Endothelial cell (in vitro differentiated cells): Measurements from ENCODE around the gene SLMAP. TPM values are rescaled to one million over a fixed set of nuclear protein-coding genes. Genes with fewer than 3 reads are reported as not detected.

Source experiments
- DNase-seq: peaks from one replicate; pipeline ENCODE4 v3.0.0; 2021; ENCODE audit warnings: low spot score
- H3K27ac Mint-ChIP-seq: one replicate; pipeline ENCODE4 v1.8.0; 2021; ENCODE audit warnings: mixed read lengths, inconsistent platforms; ENCODE audit not compliant: unreplicated experiment
- H3K27me3 Mint-ChIP-seq: one replicate; pipeline ENCODE4 v1.8.0; 2021; ENCODE audit warnings: mild to moderate bottlenecking, moderate library complexity, mixed read lengths, inconsistent platforms; ENCODE audit not compliant: unreplicated experiment
- H3K36me3 Mint-ChIP-seq: one replicate; pipeline ENCODE4 v1.8.0; 2021; ENCODE audit warnings: mild to moderate bottlenecking, low read depth, mixed read lengths, inconsistent platforms; ENCODE audit not compliant: unreplicated experiment
- H3K4me1 Mint-ChIP-seq: one replicate; pipeline ENCODE4 v1.8.0; 2021; ENCODE audit warnings: mild to moderate bottlenecking, mixed read lengths, inconsistent platforms; ENCODE audit not compliant: unreplicated experiment
- H3K4me3 Mint-ChIP-seq: one replicate; pipeline ENCODE4 v1.8.0; 2021; ENCODE audit warnings: mild to moderate bottlenecking, mixed read lengths, inconsistent platforms; ENCODE audit not compliant: unreplicated experiment
- H3K9me3 Mint-ChIP-seq: one replicate; pipeline ENCODE4 v1.8.0; 2021; ENCODE audit warnings: mixed read lengths, inconsistent platforms; ENCODE audit not compliant: unreplicated experiment
- total RNA-seq: library from RNA; stranded (reverse); fragmentation: NEBNext Ultra II Directional; extraction: Animal tissue kit (Norgen Biotek cat#: 25700); gene quantifications from one replicate; pipeline ENCODE4 v1.2.1, GENCODE V29; 2021; ENCODE audit not compliant: unreplicated experiment
- TF ChIP-seq, protein P1 (sequence below): fragments of 200-600 bp; sonication (generic); IDR thresholded peaks from one replicate; pipeline ENCODE4 v1.5.0; 2021; ENCODE audit warnings: antibody characterized with exemption; ENCODE audit not compliant: unreplicated experiment

The SLMAP gene
- total RNA-seq, 1 donor from 2014 or later, result 45.7 TPM

DNA sequence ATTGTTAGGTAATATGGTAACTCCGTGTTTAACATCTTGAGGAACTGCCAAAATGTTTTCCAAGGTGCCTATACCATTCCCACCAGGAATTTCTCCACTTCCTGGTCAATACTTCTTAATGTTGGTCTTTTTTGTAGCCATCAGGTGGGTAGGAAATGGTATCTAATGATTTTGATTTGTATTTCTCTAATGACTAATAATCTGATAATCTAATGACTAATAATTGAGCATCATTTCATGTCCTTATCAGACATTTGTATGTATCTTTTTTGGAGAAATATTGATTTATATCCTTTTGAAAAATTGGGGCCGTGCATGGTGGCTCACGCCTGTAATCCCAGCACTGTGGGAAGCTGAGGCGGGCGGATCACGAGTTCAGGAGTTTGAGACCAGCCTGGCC lies 38.8 kb downstream of the SLMAP start:
- H3K4me1 Mint-ChIP-seq, result peaks cover 5% of the 10 kb centered on the region
- no peak overlapping the region for H3K4me3 Mint-ChIP-seq
- H3K9me3 Mint-ChIP-seq, result no peaks in the 10 kb centered on the region
- no peak for DNase-seq
- no peaks in the 10 kb centered on the region for H3K27me3 Mint-ChIP-seq
- H3K36me3 Mint-ChIP-seq, result no peaks in the 10 kb centered on the region
- TF ChIP-seq, protein P1, sequence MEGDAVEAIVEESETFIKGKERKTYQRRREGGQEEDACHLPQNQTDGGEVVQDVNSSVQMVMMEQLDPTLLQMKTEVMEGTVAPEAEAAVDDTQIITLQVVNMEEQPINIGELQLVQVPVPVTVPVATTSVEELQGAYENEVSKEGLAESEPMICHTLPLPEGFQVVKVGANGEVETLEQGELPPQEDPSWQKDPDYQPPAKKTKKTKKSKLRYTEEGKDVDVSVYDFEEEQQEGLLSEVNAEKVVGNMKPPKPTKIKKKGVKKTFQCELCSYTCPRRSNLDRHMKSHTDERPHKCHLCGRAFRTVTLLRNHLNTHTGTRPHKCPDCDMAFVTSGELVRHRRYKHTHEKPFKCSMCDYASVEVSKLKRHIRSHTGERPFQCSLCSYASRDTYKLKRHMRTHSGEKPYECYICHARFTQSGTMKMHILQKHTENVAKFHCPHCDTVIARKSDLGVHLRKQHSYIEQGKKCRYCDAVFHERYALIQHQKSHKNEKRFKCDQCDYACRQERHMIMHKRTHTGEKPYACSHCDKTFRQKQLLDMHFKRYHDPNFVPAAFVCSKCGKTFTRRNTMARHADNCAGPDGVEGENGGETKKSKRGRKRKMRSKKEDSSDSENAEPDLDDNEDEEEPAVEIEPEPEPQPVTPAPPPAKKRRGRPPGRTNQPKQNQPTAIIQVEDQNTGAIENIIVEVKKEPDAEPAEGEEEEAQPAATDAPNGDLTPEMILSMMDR, result no peak
- H3K27ac Mint-ChIP-seq, result no peak overlapping the region

DNA sequence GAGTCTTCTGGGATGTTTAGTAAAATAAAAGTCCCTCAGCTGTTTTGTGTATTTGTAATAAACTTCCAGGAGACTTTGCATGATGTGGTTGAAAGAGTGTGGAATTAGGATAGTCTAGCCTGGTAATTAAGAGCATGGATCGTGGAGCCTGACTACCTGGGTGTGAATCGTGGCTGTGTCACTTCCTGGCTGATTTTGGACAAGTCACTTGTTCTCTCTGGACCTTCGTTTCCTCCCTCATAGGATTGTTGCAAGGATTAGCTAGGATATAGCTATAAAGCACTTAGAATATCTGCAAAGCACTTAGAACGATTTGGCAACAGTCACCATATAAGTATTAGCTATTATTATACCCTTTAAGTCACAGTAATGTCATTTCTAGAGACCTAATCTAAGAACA lies 40.2 kb downstream of the SLMAP start:
- Mint-ChIP-seq H3K9me3 (no peaks in the 10 kb centered on the region), H3K27ac (no peak overlapping the region), H3K4me1 (peaks cover 5% of the 10 kb centered on the region), H3K4me3 (no peak overlapping the region), H3K27me3 (no peaks in the 10 kb centered on the region), H3K36me3 (no peaks in the 10 kb centered on the region)
- no peak for DNase-seq
- TF ChIP-seq, protein P1, result no peak

DNA sequence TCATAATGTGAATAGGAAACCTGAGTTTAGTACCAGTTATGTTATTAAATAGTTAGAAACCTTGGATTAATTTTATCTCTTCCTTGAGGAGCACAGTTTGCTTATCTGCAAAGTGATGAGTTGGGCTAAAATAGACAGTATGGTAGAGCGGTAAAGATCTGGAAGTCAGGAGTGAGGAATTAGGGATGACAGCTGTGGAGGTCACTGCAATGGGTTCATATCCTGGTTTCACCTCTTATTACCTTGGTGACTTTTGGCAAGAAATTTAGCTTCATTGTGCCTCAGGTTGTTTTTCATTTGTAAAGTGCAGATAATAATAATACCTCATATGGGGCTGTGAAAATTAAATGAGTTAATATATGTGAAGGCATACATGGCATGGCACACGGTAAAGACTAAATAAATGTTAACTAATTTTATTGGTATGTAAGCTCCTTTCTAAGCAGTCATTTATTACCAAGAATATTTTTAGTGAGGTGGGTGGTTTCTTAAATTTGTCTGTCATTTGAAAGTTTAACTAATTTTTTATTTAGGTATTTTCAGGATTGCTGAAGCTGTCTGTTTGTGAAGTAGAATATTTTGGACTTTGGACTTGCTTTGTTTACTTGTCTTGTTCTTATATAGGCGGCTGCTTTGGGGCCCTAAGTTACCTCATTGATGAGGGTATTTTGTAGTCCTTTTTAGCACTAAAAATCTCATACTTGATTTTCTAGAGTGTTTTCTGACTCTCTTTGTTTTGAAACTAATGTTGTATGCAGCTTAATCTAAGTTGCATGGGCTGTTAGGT lies 41.8 kb downstream of the SLMAP start:
- Mint-ChIP-seq H3K36me3 (no peaks in the 10 kb centered on the region), H3K4me1 (peaks cover 5% of the 10 kb centered on the region), H3K9me3 (no peaks in the 10 kb centered on the region), H3K4me3 (no peak overlapping the region), H3K27ac (no peak overlapping the region), H3K27me3 (peaks cover 1% of the 10 kb centered on the region)
- DNase-seq, result no peak
- TF ChIP-seq, protein P1, result no peak

DNA sequence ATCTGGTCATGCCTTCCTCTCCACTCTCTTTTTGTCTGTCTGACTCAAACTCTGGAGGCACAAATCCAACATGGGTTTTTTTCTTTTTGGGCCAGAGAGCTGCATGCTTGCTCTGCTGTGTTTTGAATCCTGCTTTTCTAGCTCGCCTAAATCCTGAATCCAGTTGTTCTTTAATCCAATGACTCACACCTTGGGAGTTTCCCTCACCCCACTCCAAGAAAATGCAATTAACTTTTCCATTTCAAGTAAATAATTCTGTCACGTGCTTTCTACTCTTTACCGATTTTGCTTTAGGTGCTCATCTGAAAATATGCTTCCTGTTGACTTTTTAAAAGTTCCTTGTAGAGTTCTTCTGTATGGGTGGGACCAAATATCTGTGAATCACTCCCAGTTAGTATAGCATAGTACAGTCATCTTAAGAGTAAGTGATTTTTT lies 47.6 kb downstream of the SLMAP start:
- Mint-ChIP-seq H3K27ac (no peak overlapping the region), H3K4me3 (no peak overlapping the region), H3K9me3 (no peaks in the 10 kb centered on the region), H3K4me1 (no peaks in the 10 kb centered on the region), H3K27me3 (peaks cover 1% of the 10 kb centered on the region), H3K36me3 (no peaks in the 10 kb centered on the region)
- DNase-seq, result no peak
- TF ChIP-seq, protein P1, result no peak

DNA sequence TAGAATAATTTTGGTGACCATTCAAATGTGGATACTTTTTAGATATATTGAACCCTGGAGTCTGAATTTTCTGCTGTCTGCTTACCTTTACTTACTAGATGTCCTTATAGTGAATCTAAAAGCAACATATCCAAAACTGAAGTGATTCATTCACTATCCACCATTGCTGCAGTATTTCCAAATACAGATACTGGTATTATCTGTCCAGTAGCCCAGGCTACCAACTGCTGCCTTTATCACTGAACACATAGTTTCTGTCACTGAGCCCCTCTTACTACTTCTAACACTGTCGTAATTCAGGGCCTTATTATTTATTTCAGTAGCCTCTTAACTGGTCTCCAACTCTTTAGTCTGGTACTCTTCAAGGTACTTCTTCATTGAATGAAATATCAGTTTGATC lies 49.2 kb downstream of the SLMAP start:
- H3K4me3 Mint-ChIP-seq, result no peak overlapping the region
- peaks cover 1% of the 10 kb centered on the region for H3K27me3 Mint-ChIP-seq
- H3K4me1 Mint-ChIP-seq, result no peaks in the 10 kb centered on the region
- H3K27ac Mint-ChIP-seq, result no peak overlapping the region
- no peaks in the 10 kb centered on the region for H3K36me3 Mint-ChIP-seq
- TF ChIP-seq, protein P1, result no peak
- DNase-seq, result no peak
- no peaks in the 10 kb centered on the region for H3K9me3 Mint-ChIP-seq
